ENCODE results near the gene FXYD2.

The FXYD2 gene

DNA sequence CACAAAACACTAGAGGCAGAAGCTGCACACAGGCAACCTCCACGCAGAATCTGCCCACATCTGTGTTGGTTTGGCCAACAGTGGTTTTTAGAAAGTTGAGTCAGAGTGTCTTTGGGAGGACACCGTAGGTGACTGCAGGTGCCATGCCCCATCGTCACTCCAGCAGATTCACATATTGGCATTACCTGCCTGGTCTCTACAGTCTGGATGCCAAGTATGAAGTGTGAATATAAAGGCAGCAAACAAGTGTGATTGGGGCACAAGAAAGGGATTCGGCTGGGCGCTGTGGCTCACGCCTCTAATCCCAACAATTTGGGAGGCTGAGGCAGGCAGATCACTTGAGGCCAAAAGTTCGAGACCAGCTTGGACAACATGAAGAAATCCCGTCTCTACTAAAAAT, 11.0 kb upstream of the FXYD2 start:
- no peak for DNase-seq (ENCODE audit: low read depth, low spot score)

DNA sequence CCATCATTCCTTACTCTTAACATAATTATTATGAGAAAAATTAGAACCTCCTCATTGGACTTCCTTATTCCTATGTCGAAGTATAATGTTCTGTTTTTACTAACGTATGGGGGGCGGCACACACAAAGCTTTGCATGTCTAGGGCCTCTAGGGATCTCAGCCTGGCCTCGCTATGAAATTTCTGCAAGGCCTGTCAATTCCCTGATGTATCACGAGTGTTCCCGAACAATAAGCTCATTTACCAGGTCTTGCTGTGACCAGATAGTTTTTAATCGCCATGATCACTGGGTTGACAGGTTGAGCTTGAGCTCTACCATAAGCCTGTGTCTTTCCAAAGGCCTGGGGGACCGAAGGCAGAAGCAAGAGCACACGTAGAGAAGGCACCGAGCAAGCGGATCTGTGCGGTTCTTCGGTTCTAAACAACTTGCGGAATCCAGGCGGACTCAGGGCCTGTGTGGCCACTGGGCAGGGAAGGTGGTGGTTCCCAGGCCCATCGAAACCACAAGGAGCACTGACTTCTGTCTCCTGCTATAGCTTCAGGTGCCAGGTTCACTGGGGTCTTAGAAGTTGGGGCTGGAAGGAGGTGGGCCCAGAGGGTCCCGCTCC, 10.4 kb upstream of the FXYD2 start:
- DNase-seq (ENCODE audit: low read depth, low spot score): no peak

DNA sequence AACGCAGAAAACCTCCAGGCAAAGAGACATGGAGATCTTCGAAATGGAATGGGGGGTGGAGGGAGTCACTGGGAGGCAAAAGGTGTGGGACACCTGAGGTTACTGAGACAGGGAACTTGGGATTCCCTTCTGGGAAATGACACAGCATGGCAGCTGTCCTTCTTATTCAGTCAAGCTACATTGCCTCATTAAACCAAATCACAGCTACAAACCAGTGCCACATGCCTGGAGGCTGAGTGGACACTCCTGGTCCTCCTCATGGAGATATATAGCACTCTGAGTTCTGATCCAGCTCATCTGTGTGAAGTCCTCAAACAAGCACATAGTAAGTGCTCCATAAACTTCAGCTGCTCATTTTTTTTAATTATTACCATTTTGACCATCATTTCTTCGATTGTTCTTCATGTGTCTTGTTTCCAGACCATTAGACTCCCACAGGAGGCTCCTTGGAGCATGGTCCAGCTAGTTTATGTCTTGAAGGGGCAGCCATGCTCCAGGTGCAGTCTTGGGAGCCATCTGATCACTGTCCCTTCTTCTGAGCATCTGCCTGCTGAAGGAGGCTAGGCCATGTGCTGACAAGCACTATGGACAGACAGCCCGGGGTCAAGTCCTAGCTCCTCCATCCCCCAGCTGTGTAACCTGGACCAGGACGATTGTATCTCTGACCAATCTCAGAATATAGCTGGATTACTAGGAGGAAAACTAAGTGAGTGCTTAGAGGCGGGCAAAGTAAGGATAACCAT, 9.7 kb upstream of the FXYD2 start:
- no peak for DNase-seq (ENCODE audit: low read depth, low spot score)

DNA sequence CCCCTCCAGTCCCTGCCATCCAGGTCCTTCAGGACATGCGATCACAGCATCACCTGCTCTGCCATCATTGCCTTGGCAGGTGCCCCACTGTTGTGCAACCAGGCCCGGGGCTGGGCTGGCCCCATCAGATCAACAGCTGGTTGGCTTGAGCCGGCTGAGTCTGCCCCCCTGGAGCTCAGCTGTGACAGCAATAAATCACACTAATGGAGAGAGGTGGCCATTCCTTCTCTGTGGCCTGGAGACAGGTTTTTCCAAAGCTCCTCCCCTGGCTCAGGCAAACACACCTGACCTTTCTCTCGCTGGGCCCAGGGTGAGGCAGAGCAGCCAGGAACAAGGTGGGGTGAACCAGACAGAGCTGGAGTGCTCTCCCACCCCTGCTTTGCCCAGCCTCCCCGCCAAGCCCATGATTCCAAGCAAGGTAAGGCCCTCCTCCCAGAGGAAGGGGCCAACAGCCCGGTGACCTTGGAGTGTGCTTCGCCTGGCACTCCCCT, 8.9 kb upstream of the FXYD2 start:
- DNase-seq (ENCODE audit: low read depth, low spot score): no peak

DNA sequence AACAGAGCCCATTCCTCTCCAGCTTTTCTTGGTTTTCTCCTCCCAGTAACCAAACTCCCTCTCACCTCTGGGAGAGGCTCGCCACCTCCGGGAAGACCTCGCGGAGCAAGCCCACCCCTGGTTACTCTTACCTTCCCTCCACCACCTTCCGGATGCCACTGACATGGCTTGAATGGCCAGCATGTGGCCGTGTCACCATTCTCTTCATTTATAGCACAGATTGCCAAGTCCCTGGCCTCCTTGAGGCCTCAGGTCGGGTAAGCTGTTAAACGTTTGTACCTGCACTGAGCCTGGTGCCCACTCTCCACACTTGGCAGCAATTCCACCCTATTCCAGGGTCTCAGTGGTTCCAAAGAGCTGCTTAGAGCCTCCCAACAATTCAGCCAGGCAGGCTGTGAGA, 8.0 kb upstream of the FXYD2 start:
- DNase-seq (ENCODE audit: low read depth, low spot score): no peak

DNA sequence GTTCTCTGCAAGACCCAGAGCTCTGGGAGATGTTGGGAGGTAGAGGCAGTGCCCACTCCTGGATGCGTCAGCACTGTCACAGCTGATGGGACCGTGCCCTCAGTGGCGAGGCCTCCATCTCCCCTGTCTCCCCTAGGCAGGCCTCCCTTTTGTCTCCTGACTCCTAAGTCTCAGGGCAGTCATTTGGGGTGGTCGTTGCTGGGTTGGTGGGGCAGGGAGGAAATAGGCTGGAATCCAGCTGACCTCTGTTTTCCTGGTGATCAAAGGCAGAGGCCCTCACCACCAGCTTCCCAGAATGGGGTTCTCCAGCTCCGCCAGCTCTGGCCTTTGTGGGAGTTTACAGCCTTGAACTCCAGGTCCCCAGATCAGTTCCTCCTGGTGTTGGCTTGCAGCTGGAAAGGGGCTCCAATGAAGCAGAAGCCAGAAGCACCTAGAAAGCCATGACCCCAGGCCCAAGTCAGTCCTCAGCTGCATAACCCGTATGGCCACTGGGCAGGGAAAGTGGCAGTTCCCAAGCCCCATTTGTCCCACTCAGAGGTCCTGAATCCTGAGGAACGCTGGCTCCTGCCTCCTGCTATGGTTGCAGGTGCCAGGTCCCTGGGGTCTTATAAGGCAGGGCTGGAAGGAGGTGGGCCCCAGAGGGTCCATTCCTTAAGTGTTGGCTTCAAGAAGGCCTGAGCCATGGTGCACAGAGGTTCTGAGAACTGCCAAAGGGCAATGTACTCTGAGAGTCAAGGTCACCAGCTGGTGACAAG, 7.3 kb upstream of the FXYD2 start:
- no peak for DNase-seq (ENCODE audit: low read depth, low spot score)

DNA sequence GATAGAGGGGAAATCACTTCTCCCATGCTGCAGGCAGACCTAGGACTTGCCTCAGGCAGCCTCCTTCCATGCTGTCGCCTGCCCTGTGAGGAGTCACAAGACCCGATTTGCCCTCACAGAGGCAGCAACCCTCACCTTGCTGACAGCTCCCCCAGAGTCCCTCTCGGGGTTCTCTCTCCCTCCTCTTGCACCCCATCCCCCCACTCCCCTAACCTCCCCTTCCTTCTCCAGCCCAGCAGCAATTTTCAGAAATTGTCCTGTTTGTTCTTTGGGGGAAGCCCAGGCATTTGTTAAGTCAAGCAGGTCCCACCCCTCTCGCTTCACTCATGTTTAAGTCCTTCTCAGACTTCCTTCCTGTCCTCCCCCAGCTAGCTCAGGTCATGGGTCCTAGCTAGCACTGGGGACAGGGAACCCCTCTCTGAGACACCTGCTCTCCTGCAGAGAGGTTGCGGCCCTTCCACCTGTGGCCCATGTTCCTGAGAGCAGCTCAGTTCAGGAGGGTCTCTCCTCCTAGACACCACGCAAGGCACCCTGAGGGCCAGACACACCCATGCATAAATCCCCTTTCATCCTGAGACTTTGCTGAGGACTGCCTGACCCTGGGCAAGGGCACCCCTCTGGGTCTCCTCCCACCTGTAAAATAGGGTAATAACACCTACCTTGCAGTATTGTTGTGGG, 6.3 kb upstream of the FXYD2 start:
- DNase-seq (ENCODE audit: low read depth, low spot score): no peak

DNA sequence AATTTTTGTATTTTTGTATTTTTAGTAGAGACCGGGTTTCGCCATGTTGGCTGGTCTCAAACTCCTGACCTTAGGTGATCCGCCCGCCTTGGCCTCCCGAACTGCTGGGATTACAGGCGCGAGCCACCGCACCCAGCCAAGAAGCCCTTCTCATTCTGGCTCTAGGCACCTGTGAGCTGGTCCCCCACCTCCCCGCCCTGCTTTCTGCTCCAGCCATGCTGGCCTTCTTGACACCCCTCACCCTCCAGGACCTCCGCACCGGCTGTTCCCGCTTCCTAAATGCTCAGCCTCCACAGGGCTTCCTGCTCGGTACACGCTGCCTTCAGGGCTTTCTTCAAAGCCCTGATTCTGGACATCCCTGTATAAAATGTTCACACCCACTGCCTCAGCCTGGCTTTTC, 5.5 kb upstream of the FXYD2 start:
- DNase-seq (ENCODE audit: low read depth, low spot score): no peak

DNA sequence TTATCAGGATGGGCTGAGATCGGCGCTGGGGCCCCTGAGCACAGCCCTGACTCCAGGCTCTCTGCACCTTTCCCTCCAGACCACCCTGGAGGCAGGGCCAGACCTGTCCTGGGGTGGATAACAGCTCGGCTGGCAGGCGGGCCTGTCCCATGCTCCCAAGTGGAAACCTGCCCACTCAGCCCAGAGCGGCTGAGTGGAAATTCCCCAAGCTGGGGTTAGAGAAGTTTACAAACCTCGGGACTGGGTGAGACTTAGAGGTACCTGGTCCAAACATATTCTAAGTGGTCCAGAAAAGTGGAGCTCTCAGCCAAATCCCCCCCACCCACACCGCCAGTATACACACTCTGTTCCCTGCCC, 4.8 kb upstream of the FXYD2 start:
- no peak for DNase-seq (ENCODE audit: low read depth, low spot score)

DNA sequence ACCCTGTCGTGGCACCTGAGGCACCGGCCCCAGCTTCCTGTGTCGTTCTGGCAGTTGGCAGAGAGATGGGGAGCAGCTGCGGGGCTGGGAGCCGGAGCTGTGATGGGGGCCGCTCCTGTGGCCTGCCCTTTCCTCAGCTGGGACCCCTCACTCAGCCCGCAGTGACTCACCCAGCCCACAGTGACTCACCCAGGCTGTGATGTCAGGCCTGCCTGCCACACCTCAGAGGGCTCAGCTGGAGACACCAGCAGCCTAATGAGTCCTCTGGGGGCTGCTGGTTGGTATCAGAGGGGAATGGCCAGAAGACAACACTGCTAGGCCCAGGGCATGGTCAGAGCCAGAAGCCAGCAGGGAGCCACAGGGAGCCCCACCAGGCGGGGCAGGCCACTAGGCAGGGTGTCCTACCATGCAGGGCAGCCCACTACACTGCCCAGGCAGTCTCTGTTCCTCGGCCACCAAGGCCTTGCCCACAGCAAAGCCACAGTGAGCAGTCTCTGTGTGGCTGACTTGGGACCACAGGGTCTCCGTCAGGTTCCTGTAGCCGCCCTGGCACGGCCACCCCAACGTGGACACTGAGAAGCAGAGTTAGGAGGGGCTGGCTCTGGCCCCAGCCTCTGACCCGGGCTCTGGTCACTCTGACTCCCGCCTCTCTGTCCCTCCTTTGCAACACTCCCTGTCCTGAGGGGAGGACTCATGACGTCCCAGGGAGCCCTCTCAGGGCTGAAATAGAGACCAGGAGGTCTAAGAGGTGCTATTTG, 4.2 kb upstream of the FXYD2 start:
- DNase-seq (ENCODE audit: low read depth, low spot score): no peak

DNA sequence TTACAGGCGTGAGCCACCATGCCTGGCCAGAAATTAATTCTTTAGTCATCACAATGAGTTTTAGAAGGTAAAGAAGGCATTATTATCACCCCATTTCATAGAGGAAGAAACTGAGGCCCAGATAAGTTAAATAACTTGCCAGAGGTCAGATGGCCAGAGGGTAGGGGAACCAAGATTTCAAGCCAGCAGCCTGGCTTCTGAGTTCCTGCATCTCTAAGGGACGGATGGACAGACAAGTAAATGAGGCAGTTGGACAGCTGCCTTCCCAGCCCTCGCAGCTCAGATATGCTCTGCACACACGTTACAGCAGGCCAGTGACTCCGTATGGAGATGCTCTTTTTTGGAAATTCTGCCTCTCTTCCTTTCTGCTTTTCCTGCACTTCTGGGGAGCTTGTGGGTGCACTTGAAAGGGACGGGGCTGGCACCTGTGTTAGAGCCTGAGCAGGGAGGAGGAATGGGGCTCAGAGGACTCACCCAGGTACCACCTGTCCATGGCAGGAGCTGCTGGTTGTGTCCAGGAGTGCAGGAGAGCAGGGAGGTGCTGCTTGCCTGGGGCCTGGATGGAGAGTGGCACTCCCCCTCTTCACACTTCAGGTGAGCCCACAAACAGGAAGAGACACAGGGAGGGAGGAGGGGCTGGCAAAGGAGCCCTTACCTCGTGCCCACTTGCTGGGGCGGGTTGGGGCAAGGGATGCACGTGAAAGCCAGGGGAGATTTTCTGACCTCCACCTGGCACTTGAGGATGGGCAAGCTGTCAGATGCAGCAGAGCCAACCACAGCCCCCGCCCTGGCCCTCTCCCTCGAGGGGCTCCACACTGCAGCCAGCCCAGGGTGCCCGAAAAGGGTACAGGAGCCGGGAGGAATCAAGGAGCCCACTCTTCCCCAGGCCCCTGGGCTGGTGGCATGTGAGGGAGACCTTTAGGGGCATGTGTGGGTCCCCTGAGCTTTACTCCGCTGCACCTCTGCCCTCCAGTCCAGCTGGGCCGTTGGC, 3.3 kb upstream of the FXYD2 start:
- DNase-seq (ENCODE audit: low read depth, low spot score): no peak

DNA sequence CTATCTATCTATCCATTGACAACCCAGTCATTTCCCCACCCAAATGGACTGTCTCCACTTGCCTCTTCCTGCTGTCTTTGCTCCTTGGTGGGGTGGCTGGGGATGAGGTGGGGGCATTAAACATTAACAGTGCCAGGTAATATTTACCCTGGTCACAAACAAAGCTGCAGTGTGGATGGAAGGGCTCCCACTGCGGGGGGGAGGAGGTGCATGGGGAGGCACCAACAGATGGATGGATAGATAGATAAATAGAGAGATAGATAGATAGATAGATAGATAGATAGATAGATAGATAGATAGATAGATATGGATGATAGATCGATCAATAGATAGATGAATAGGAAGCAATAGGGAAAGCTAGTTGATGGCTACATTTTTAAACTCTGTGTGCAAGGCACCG, 2.3 kb upstream of the FXYD2 start:
- DNase-seq (ENCODE audit: low read depth, low spot score): no peak

DNA sequence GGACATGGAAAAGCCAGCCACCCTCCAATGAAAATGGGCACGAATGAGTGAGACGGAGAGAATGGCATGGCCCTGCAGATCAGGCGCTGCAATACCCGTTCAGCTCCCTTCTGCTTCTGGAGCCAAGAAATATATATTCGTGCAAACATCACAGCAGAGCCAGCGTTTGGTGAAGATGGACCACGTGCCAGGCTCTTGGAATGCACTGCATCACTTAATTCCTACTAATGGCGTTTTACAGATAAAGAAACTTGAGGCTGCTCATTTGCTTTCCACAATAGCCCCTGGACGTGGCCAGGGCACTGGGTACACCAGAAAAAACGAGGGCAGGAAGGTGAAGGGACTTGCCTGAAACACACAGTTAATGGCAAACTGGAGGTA, 1.6 kb upstream of the FXYD2 start:
- no peak for DNase-seq (ENCODE audit: low read depth, low spot score)

DNA sequence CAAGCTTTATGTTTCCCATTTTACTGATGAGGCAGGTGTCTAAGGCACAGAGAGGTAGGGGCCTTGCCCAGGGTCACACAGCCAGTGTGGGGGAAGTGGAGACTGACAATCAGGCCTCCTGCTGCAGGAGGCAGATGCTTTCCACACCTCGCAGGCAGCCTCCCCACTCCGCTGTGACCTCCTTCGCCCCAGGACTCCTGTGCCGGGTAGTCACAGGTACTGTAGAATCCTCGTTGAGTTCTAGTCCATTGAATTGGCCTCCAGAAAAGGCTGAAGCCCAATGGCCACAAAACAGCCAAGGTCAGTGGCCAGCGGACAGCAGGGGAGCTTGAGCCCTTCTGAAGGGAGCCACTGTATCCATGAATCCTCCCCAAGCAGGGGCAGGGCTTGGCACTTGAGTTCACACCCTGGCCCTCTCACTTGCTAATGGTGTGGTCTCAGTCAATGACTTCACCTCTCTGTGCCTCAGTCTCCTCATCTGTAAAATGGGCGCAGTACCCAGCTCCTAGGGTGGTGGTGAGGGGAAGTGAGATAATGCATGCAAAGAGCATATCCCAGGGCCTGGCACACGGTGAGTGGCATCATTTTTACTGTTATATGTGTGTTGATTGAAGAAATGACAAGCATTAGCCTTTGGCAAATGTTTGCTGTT, 1.1 kb upstream of the FXYD2 start:
- DNase-seq (ENCODE audit: low read depth, low spot score): no peak

DNA sequence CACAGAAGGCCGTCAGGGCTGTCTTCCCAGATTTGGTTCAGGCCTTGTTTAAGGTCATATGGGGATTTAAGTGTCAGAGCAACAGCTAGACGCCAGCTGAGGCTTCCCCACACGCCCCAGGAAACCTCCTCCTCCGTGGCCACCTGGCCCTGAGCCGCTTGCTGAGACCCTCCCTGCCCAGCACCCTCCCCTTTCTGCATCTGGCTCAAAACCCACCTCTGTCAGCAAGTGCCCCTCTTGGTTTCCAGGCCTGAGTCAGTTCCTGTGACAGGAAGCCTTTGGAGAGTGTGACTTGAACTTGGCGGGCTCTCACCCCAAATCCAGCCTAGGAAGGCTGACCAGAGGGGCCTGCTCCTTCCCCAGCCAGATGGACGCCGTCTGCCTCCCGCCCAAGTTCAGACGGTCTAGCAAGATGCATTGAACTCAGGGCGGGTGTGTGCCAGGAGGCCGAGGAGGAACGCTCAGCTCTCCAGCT, 561 bp downstream of the FXYD2 start:
- DNase-seq (ENCODE audit: low read depth, low spot score): no peak

DNA sequence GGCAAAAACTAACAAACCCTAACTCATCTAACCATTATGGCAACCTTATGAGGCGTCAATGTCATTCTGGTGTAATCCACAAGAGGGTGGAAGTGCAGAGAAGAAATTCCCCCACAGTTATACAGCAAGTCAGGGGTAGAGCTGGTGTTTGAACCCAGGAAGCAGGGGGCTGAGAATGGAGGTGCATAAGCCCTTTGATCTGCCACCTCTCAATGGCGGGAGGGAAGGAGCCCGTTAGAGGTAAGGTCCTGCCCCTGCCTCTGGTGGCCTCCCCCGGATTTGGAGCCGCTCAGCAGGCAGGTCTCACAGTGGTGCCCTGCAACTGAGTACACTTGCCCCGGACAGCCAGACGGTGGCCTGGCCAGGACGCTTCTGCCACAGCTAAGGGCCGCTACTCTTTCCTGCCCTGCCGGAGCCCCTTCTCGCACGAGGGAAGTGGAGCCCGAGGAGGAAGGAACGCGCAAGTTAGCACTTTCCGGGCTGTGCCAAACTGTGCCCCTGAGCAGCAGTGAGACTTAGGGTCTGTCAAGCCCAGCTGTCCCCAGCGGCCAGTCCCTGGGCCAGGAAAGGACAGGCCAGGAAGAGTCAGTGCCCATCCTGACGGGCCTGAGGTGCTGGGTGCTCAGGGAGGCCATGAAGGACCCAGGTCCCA, 1.1 kb downstream of the FXYD2 start:
- no peak for DNase-seq (ENCODE audit: low read depth, low spot score)

DNA sequence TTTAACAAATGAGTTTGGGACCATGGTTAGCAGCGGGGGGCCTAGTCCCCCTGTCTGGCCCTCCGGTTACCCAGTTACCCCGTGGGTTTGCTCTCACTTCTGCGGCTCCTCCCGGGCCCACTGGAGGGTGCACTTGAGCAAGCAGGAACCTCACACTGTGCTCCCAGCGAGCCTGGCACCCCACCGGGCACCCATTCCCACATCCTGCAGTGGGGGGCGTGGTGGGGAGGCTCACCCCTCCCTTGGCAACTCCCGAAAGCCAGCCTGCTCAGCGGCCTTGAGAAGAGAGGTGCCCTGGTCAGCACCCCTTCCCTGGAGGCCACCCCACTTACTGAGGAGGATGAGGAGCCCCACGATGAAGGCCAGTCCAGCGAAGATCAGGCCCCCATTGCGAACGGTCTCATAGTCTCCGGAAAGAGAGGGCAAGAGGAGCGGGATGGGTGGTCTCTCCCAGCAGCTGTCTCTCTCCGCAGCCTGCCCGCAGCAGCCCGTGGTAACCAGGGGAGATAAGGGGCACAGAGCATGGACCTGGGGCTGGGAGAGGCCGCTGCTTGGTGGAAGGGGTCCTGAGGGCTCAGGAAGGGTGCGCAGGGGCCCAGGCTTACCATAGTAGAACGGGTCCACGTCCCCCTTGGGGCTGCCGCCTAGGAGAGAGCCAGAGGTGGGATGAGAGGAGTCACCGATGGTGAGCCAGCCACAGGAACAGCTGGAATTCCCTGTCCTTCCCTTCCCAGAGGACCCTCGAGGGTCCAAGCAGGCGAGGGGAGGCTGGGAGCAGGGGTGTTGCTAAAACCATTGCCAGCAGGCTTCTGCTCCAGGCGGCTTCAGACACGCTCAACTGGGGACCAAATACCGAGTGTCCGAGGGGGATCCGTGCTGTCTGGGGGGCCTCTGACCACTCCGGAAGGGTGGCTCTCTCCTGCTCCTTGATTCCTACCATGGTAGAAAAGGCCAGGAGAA, 2.2 kb downstream of the FXYD2 start:
- DNase-seq (ENCODE audit: low read depth, low spot score): no peak

DNA sequence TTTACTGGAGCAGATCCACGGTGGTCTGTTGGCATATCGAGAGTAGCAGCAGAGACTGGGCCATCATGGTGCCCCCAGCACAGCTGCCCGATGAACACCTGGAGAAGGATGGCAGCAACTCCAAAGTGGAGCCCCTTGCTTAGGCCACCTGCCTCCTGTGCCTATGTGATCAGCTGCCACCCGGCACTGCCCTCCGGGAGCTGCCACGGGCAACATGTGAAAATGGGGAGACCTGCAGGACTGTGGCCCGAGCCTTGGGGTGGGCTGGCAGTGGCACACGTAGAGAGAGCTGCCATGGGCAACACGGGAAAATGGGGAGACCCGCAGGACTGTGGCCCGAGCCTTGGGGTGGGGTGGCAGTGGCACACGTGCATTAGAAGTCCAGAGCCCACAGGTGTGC, 3.1 kb downstream of the FXYD2 start:
- no peak for DNase-seq (ENCODE audit: low read depth, low spot score)
